Endothelial cell (in vitro differentiated cells): Measurements from ENCODE around the gene GNPTG. TPM values are rescaled to one million over a fixed set of nuclear protein-coding genes. Genes with fewer than 3 reads are reported as not detected.

Source experiments
- DNase-seq: peaks from one replicate; pipeline ENCODE4 v3.0.0; 2021; ENCODE audit warnings: low spot score
- H3K27ac Mint-ChIP-seq: one replicate; pipeline ENCODE4 v1.8.0; 2021; ENCODE audit warnings: mixed read lengths, inconsistent platforms; ENCODE audit not compliant: unreplicated experiment
- H3K27me3 Mint-ChIP-seq: one replicate; pipeline ENCODE4 v1.8.0; 2021; ENCODE audit warnings: mild to moderate bottlenecking, moderate library complexity, mixed read lengths, inconsistent platforms; ENCODE audit not compliant: unreplicated experiment
- H3K36me3 Mint-ChIP-seq: one replicate; pipeline ENCODE4 v1.8.0; 2021; ENCODE audit warnings: mild to moderate bottlenecking, low read depth, mixed read lengths, inconsistent platforms; ENCODE audit not compliant: unreplicated experiment
- H3K4me1 Mint-ChIP-seq: one replicate; pipeline ENCODE4 v1.8.0; 2021; ENCODE audit warnings: mild to moderate bottlenecking, mixed read lengths, inconsistent platforms; ENCODE audit not compliant: unreplicated experiment
- H3K4me3 Mint-ChIP-seq: one replicate; pipeline ENCODE4 v1.8.0; 2021; ENCODE audit warnings: mild to moderate bottlenecking, mixed read lengths, inconsistent platforms; ENCODE audit not compliant: unreplicated experiment
- H3K9me3 Mint-ChIP-seq: one replicate; pipeline ENCODE4 v1.8.0; 2021; ENCODE audit warnings: mixed read lengths, inconsistent platforms; ENCODE audit not compliant: unreplicated experiment
- CTCF ChIP-seq: fragments of 200-600 bp; sonication (generic); IDR thresholded peaks from one replicate; pipeline ENCODE4 v1.5.0; 2021; ENCODE audit warnings: antibody characterized with exemption; ENCODE audit not compliant: unreplicated experiment
- total RNA-seq: library from RNA; stranded (reverse); fragmentation: NEBNext Ultra II Directional; extraction: Animal tissue kit (Norgen Biotek cat#: 25700); gene quantifications from one replicate; pipeline ENCODE4 v1.2.1, GENCODE V29; 2021; ENCODE audit not compliant: unreplicated experiment

Gene GNPTG
- total RNA-seq, 1 donor from 2014 or later: 47.9 TPM

GRCh38 chr16:1314399-1315068 lies 37.2 kb upstream of the GNPTG start:
- no peak for TF ChIP-seq CTCF
- peaks cover 14% of the 10 kb centered on the region for H3K4me1 Mint-ChIP-seq
- peaks cover 16% of the 10 kb centered on the region for H3K27me3 Mint-ChIP-seq
- H3K27ac Mint-ChIP-seq: no peak overlapping the region
- H3K9me3 Mint-ChIP-seq: no peaks in the 10 kb centered on the region
- DNase-seq: no peak
- peaks cover 36% of the 10 kb centered on the region for H3K36me3 Mint-ChIP-seq
- no peak overlapping the region for H3K4me3 Mint-ChIP-seq

- H3K9me3 Mint-ChIP-seq: no peaks in the 10 kb centered on the region
- H3K27ac Mint-ChIP-seq: no peak overlapping the region
- peaks cover 12% of the 10 kb centered on the region for H3K27me3 Mint-ChIP-seq
- peaks cover 10% of the 10 kb centered on the region for H3K4me1 Mint-ChIP-seq
- DNase-seq: no peak
- H3K4me3 Mint-ChIP-seq: no peak overlapping the region
- TF ChIP-seq CTCF: no peak
- peaks cover 41% of the 10 kb centered on the region for H3K36me3 Mint-ChIP-seq
Measured at GRCh38 chr16:1315081-1316032, 36.4 kb upstream of the GNPTG start.

GRCh38 chr16:1316033-1316405 lies 35.7 kb upstream of the GNPTG start:
- H3K27ac Mint-ChIP-seq: no peak overlapping the region
- peaks cover 9% of the 10 kb centered on the region for H3K27me3 Mint-ChIP-seq
- no peak for DNase-seq
- no peaks in the 10 kb centered on the region for H3K9me3 Mint-ChIP-seq
- TF ChIP-seq CTCF: no peak
- H3K4me3 Mint-ChIP-seq: peak overlapping the region; percentile 47
- peaks cover 3% of the 10 kb centered on the region for H3K4me1 Mint-ChIP-seq
- H3K36me3 Mint-ChIP-seq: peaks cover 39% of the 10 kb centered on the region

GRCh38 chr16:1317479-1318267 lies 34.1 kb upstream of the GNPTG start:
- DNase-seq: no peak
- Mint-ChIP-seq H3K27ac (no peak overlapping the region), H3K4me3 (no peak overlapping the region), H3K36me3 (peaks cover 39% of the 10 kb centered on the region), H3K27me3 (peaks cover 9% of the 10 kb centered on the region), H3K4me1 (no peaks in the 10 kb centered on the region), H3K9me3 (no peaks in the 10 kb centered on the region)
- TF ChIP-seq CTCF: no peak
